Heart left ventricle (tissue), 16 donors: ENCODE data around the gene MAP3K21. TPM values are rescaled to one million over a fixed set of nuclear protein-coding genes. Genes with fewer than 3 reads are reported as not detected.

Experiments used
- ATAC-seq, 4 donors: fragments of 200-7000 bp; cut with Tn5 transposase; one replicate each; pipeline ENCODE4 v1.9.1; 2020 to 2022; ENCODE audit warnings: moderate library complexity in 4 of 4, mild to moderate bottlenecking in 3 of 4, moderate number of reproducible peaks in 1 of 4
- DNase-seq, 5 donors: peaks; one replicate each; pipeline ENCODE4 v3.0.0-alpha.2; 2020
- H3K27ac ChIP-seq, 12 donors: fragments of 200-600 bp; sonication (generic) in 4 of 12; one replicate each; pipeline versions ENCODE4 v1.5.0 to v1.8.0; 2016 to 2022; ENCODE audit warnings: mild to moderate bottlenecking in 2 of 12
- H3K27me3 ChIP-seq, 9 donors: fragments of 200-600 bp; sonication (generic) in 2 of 9; one replicate each; pipeline versions ENCODE4 v1.5.1 to v1.8.0; 2016 to 2022; ENCODE audit warnings: mild to moderate bottlenecking in 3 of 9
- H3K36me3 ChIP-seq, 9 donors: fragments of 200-600 bp; sonication (generic) in 2 of 9; one replicate each; pipeline versions ENCODE4 v1.5.0 to v1.8.0; 2018 to 2022; ENCODE audit warnings: mild to moderate bottlenecking in 2 of 9
- H3K4me1 ChIP-seq, 12 donors: fragments of 200-600 bp; sonication (generic) in 4 of 12; one replicate each; pipeline versions ENCODE4 v1.5.0 to v1.8.0; 2016 to 2022; ENCODE audit warnings: mild to moderate bottlenecking in 3 of 12
- H3K4me3 ChIP-seq, 12 donors: fragments of 200-600 bp; sonication (generic) in 4 of 12; one replicate each; pipeline versions ENCODE4 v1.5.0 to v1.8.0; 2017 to 2022; ENCODE audit warnings: mild to moderate bottlenecking in 9 of 12, moderate library complexity in 4 of 12
- H3K9me3 ChIP-seq, 12 donors: fragments of 200-600 bp; sonication (generic) in 4 of 12; one replicate each; pipeline versions ENCODE4 v1.5.0 to v1.8.0; 2016 to 2022; ENCODE audit warnings: mild to moderate bottlenecking in 1 of 12
- CTCF ChIP-seq, 12 donors: fragments of 200-600 bp; sonication (generic) in 4 of 12; IDR thresholded peaks; one replicate each; pipeline versions ENCODE4 v1.5.0 to v1.8.0; 2018 to 2022; ENCODE audit warnings: antibody characterized with exemption in 12 of 12, mild to moderate bottlenecking in 5 of 12
- POLR2A ChIP-seq, 2 donors: fragments of 450-650 bp; IDR thresholded peaks; one replicate each; pipeline ENCODE4 v1.6.1; 2017; ENCODE audit warnings: antibody characterized with exemption in 2 of 2, mild to moderate bottlenecking in 2 of 2, moderate library complexity in 2 of 2
- WGBS, 4 donors: extraction: QIAGEN DNeasy Blood & Tissue Kit in 2 of 4; methylation state at CpG; one replicate each; pipeline versions ENCODE4 v1.1.5 to v1.1.7; 2013 to 2018; 5-methylcytosine and 5-hydroxymethylcytosine counted together
- intact Hi-C, 10 donors: fragments of 100-400 bp; cut with DNase I; formaldehyde crosslinking; loops; one replicate each; pipeline versions ENCODE4 v1.11.1 to v1.14.2; 2022
- long read RNA-seq, 3 donors: library from polyadenylated mRNA; unstranded; transcript quantifications; one replicate each; pipeline ENCODE4 v2.0.0, GENCODE V29; 2020 to 2021
- polyA plus RNA-seq, 2 donors: library from polyadenylated mRNA; stranded (reverse); fragments of 200-250 nt; gene quantifications; one replicate each; pipeline ENCODE4 v1.2.3, GENCODE V29; 2013
- total RNA-seq, 9 donors: library from RNA; depleted of rRNA in 2 of 9; stranded (reverse); fragments of >200 nt in 2 of 9; fragmentation: NEBNext Ultra II Directional in 3 of 9; extraction: Animal tissue kit (Norgen Biotek cat#: 25700) in 3 of 9; gene quantifications; one replicate each; pipeline versions ENCODE4 v1.1.0 to v1.2.4, GENCODE V29; 2016 to 2023
- donor health status: ischemic (EF 13 %, LVEDD 7.1; RV severe dilation, severe dysfunction).
- donor health status: healthy with polysubstance abuse.
- donor health status: DM: no; HTN: yes; CAD: no.
- donor health status: DM: no; HTN: no; CAD: no.
- donor health status: ischemic (EF 25% LVEDD 6.9; RV normal size, moderate dysfunction).
- donor health status: ischemic (EF 25% LVEDD 5.7; RV mildly dilated, moderate dysfunction).
- donor health status: healthy.
- donor health status: DM: yes; HTN: yes; CAD: no.
- donor health status: ischemic (EF 35%, LVEDD 5.7; RV mildly dilated, moderate dysfunction).
- donor health status: nonischemic (EF 11% LVEDD 7.7; RV severe dilation, severe dysfunction).
- donor health status: DM: yes; HTN: yes; CAD: no.
- donor health status: PGD.
- donor health status: ischemic (EF 29% LVEDD 5.4; RV normal size, mild dysfunction).
- donor health status: nonischemic (EF 23%, LVEDD 6.1; RV moderate dilation, normal function).

Gene MAP3K21
- total RNA-seq (under 1 TPM; 0.14 to 0.86 (median 0.26) TPM), polyA plus RNA-seq (under 1 TPM; 0.14 to 0.23 TPM)
- long read RNA-seq, donor 1, partial matches to known transcripts = 1 of 1 reads
- long read RNA-seq, donor 1, other reads (novel, unspliced or antisense) = 0 of 1 reads
- long read RNA-seq, donor 2 = 0 reads
- long read RNA-seq, donor 3 = 0 reads

- ATAC-seq (peak; percentile 10 to 82 (median 70)), DNase-seq (peak in 1 of 5 donors; percentile 20)
- WGBS, 4 donors = 0 to 1% (median 1%) methylated on average over 26 to 68 of the region's 68 CpGs; no CpG with 5 or more reads in 1 of the 4 donors
- H3K4me3 ChIP-seq = peak within 1 kb of the TSS; percentile 36 to 70 (median 59)
- no peaks in the 10 kb centered on the region for H3K9me3 ChIP-seq
- H3K27me3 ChIP-seq = peaks cover 3 to 38% (median 13%) of the 10 kb centered on the region in 9 donors
- H3K4me1 ChIP-seq = peaks cover 0 to 26% (median 6%) of the 10 kb centered on the region in 12 donors
- no peaks in the 10 kb centered on the region for H3K36me3 ChIP-seq
- no peak within 1 kb of the TSS for H3K27ac ChIP-seq
- intact Hi-C loops = no loop called here
- TF ChIP-seq CTCF (IDR thresholded peaks at IDR 0.05) (no peak), POLR2A (IDR thresholded peaks at IDR 0.05) (no peak)
These were observed at the start of gene MAP3K21 for GRCh38 chr1:233327651-233328141. Gene MAP3K21 (plus strand): TSS chr1:233327724. CDS start chr1:233328029, 305 bp downstream.

- no peak for TF ChIP-seq CTCF (IDR thresholded peaks at IDR 0.05)
- no peak for TF ChIP-seq POLR2A (IDR thresholded peaks at IDR 0.05)
- Histone ChIP-seq H3K9me3 (no peaks in the 10 kb centered on the region), H3K27me3 (no peaks in the 10 kb centered on the region), H3K4me3 (no peak overlapping the region), H3K36me3 (no peaks in the 10 kb centered on the region), H3K4me1 (peaks cover 0 to 14% (median 0%) of the 10 kb centered on the region in 12 donors), H3K27ac (no peak overlapping the region)
- 86 to 100% (median 96%) methylated on average over 1 of the region's 1 CpG for whole genome bisulfite sequencing, 4 donors
- ATAC-seq = no peak
- intact Hi-C loops = loop anchor here in 1 of 10 donors (10.0 kb wide), 1 partner anchor 74 kb away; no protein-coding TSS in a partner anchor
- no peak for DNase-seq
These were observed 48.9 kb upstream of the MAP3K21 start for GRCh38 chr1:233278631-233279030.

- Histone ChIP-seq H3K27me3 (no peaks in the 10 kb centered on the region), H3K36me3 (no peaks in the 10 kb centered on the region), H3K4me3 (no peak overlapping the region), H3K9me3 (no peaks in the 10 kb centered on the region), H3K27ac (no peak overlapping the region), H3K4me1 (peaks cover 0 to 14% (median 0%) of the 10 kb centered on the region in 12 donors)
- DNase-seq = no peak
- intact Hi-C loops = loop anchor here in 1 of 10 donors (10.0 kb wide), 1 partner anchor 75 kb away; no protein-coding TSS in a partner anchor
- no peak for ATAC-seq
- no peak for TF ChIP-seq CTCF (IDR thresholded peaks at IDR 0.05)
- no peak for TF ChIP-seq POLR2A (IDR thresholded peaks at IDR 0.05)
- 92 to 95% (median 93%) methylated on average over 2 of the region's 2 CpGs for WGBS, 4 donors
These were observed 47.6 kb upstream of the MAP3K21 start for GRCh38 chr1:233279971-233280370.

- Histone ChIP-seq H3K4me3 (no peak overlapping the region), H3K27ac (peak overlapping the region in 1 of 12 donors; percentile 40), H3K9me3 (no peaks in the 10 kb centered on the region), H3K4me1 (peaks cover 0 to 14% (median 0%) of the 10 kb centered on the region in 12 donors), H3K36me3 (no peaks in the 10 kb centered on the region), H3K27me3 (no peaks in the 10 kb centered on the region)
- 60 to 67% (median 63%) methylated on average over 8 of the region's 8 CpGs for WGBS, 4 donors
- no peak for ATAC-seq
- no peak for TF ChIP-seq POLR2A (IDR thresholded peaks at IDR 0.05)
- TF ChIP-seq CTCF (IDR thresholded peaks at IDR 0.05) = no peak
- intact Hi-C loops = no loop called here
- DNase-seq = no peak
These were observed 45.6 kb upstream of the MAP3K21 start for GRCh38 chr1:233281711-233282581.
